SHP77 treated with DMSO at 0.1 percent for 48 hours (cell line): ENCODE measurements around the gene ENTPD8.
"Not testable (repeated sequence)": the region's sequence is repeated elsewhere in the genome, so short reads cannot be mapped to it uniquely, and the experiment has no call there.

ENCODE experiments used
- DNase-seq: peaks from one replicate; lab custom pipeline; 2025; lab: John Stamatoyannopoulos, UW

Gene ENTPD8

DNA sequence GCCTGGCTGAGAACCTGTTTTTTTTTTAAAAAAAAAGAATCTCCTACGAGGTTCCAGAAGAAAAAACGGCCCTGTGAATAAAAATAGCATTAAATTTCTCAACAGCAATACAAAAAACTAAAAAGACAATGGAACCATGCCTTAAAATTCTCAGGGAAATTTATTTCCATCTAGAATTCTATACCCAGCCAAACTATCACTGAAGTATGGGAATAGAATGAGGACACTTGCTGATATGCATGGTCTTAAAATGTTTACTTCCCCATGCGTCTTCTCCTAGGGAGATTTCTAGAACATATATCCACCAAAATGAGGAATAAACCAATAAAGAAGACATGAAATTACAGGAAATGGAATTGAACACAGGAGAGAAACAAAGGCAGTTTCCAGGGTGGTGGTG is 34.5 kb upstream of the ENTPD8 start:
- DNase-seq = no peak

DNA sequence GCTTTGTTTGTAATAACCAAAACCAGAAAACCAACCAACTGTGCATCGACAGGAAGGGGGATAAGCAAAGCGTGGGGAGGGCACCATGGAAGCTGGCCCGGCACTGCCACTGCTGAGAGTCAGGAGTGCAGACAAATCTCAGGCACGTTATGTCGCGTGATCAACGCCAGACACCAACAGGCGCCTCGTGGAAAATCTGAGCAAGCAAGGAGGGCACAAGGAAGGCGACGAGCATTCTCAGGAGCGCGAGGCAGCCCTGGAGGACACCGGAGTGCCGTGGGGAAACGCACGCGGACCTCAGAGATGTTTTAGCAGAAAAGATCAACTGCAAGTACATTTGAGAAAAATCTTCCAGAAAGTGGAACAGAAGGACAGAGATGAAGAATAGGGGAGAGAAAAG is 33.1 kb upstream of the ENTPD8 start:
- DNase-seq = no peak

DNA sequence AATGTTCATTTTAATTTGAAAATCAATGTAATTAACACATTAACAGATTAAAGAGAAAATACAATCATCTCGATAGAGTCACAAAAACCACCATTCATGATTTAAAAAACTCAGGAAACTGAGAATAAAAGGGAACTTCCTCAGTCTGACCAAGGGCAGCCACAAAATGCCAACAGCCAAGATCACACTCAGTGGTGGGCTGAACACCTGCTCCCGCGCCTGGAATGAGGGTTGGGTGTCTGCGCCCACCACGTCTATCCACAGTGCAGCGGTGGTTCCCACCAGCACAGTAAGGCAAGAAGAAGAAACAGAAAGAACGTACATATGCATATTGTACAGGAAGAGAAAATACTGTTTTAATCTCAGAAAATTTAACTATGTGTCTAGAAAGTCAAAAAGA is 29.6 kb upstream of the ENTPD8 start:
- no peak for DNase-seq

DNA sequence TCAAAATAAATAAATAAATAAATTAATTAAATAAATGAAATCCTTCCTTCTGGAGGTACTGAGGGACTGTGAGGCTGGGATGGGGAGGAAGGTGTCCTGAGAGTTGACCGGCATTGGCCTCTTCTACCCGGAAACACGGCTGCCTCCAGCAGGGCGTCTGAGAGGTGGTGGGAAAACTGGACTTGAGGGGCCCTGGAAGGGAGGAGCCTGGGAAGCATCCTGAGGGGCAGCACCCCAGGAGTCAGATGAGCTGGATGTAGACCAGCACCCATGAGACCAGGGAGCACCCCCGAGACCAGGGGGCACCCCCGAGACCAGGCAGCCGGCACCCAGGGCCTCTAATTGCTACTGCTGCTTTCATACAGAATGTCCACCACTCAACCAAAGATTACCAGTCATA is 26.7 kb upstream of the ENTPD8 start:
- no peak for DNase-seq

DNA sequence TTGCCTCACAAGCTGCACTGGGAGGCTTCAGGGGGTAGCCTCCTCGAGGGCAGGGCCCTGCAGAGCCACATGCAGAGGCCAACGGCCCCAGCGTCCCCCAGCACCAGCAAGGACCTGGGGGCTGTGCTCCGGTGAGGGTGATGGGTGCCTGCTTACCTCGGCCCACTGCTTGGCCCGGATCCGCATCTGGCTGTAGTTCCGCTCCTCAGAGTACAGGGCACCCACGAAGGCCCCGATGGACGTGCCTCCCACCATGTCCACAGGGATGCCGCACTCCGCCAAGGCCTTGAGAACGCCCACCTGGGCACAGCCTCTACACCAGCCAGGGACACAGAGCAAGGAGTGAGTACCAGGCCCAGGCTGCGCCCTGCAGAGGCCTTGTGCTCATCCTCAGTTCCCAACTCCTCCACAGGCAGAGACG is 26.0 kb upstream of the ENTPD8 start:
- no peak for DNase-seq

DNA sequence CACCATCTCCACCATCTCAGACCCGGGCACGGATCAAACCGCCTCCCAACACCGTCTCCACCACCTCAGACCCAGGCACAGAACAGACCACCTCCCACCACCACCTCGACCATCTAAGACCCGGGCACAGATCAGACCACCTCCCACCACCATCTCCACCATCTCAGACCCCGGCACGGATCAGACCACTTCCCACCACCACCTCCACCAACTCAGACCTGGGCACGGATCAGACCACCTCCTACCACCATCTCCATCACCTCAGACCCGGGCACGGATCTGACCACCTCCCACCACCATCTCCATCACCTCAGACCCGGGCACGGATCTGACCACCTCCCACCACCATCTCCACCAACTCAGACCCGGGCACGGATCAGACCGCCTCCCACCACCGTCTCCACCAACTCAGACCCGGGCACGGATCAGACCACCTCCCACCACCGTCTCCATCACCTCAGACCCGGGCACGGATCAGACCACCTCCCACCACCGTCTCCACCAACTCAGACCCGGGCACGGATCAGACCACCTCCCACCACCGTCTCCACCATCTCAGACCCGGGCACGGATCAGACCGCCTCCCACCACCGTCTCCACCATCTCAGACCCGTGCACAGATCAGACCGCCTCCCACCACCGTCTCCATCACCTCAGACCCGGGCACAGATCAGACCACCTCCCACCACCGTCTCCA is 25.4 kb upstream of the ENTPD8 start:
- not testable (repeated sequence) for DNase-seq

DNA sequence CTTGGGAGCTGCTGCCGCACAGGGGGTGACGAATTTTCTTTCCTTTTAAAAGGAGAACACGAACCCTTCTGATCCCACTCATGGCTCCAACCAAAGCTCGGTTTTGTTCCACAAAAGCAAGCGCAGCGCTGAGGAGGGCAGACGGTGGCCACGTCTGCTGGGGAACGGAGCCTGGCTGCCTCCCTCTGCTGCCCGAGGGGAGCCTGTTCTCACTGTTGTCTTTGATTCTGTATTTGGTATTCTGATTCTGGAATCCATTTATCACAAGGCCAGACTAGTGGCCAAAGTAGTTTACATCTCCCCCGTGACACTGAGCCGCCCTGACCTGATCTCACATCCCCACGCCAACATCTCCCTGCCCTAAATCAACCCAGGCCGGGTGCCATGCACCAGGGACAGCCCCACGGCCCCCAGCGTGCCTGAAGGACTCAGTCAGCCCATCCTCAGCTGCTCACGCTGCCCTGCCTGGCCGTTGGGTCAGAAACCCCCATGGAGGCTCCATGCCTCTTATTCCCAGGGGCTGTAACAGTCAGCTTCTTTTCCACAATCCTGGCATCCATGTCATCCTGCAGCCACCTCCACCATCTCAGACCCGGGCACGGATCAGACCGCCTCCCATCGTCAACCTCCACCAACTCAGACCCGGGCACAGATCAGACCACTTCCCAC is 24.7 kb upstream of the ENTPD8 start:
- DNase-seq = no peak

DNA sequence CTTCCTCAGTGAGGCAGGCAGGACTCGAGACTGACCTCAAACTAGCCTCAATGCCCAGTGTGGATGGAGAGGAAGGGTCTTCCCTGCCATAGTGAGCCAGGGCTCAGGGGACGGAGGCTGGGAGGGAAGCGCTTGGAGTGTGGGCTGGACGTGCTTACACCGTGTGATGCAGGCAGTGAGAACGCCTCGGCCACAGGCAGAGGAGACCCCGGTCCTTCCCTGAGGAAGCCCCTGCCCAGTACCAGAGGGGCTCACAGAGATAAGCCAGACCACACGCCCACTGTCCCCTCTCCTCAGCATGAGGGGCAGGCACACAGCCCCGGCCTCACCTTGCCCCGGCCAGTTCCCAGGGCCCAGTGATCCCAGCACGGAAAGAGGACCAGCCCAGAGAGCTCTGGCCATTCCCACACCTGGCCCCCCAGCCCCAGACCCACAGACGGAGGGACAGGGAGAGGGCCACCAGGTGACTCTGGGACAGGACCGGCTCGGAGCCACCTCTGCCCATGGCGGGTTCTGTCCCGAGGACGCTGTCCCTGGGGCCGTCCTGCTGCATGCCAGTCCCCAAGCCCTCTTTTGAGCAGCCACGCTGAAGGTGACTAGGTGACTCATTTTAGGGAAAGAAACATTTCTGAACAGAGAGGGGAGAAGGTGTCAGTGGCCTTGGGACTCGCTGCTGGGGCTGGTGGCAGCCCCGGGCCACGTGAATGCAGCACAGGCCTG is 24.0 kb upstream of the ENTPD8 start:
- DNase-seq = no peak

DNA sequence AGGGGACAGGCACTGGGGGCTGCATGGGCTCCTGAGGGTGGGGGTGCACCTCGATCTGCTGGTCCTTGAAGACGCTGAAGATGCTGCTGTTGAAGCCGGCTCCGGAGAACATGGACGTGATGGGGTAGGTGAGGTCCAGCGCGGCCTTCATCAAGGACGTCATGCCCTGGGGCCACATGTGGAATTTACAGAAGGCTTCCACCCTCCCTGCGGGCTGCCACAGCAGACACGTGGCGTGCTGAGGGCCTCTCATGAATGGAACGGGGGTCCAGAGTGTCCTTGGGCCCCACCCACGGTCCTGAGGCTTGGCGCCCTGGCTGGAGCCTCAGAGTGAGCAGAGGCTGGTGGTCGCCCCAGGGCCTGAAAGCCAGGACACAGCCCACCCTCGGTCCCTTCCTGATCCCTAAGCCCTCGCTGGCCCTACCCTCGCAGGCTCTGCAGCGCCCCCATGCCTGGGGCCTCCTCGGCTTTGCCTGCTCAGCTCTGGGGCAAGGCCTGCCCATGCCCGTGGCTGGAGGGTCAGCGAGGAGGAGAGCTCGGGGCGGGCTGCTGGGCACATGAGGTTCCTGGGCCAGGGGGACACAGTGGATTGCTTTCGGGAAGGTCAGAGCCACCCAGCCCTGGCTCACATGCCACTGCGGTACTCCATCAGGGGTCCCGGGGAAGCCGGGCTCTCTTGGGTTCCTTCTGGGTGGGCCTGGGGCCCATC is 23.3 kb upstream of the ENTPD8 start:
- DNase-seq = no peak

DNA sequence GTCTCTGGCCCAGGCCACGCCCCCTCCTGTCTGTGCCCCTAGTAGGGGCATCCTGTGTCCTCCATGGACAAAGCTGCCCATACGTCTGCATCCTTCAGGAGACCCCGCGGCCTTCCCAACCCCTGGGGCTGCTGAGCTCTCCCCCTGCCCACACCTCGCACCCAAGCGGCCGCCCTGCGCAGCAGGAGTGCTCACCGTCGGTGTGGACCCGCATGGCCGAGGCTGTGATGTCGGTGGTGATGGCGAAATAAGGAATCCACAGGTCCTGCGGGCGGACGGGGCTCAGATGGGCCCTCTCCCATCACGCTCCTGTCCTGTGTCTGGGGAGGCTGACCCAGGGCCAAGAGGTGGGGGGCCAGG is 22.8 kb upstream of the ENTPD8 start:
- DNase-seq = no peak

DNA sequence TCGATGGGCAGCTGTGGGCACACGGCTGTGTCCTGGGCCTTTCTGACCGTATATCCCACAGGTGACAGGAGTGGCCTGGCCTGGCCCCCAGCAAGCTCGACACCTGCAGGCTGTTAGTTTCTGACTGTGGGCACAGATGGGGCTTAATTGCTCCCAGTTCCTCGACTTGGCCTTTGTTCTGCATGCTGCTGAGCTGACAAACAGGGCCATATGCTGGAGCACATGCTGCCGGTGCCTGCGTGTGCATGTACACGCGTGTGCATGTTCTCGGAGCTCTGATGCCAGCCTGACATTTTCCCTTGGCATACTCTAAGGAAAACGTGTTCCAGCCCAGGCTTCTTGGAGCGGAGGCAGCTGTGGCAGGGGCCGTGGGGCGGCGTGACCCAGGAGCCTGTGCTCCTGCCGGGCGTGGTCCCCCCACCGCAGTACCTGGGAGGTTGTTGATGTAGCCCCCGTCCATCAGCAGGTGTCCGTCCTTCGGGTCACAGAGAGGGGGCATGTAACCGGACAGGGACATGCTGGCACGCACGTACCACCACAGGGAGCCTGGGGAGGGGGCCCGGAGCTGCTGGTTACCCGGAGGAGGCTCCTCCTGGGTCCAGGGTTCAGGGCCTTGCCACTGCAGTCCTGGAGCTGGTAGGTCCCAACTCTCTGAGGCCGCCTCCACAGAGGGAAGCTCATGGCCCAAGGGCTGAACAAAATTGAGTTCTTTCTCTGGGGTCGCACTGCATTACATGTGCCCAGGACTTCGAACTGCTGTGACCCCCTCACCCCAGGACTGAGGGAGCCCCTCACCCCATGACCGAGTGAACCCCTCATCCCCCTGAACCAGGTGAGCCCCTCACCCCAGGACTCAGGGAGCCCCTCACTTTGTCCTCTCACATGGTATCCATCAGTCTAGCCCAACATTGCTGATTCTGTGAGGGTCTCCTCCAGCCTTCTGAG is 22.1 kb upstream of the ENTPD8 start:
- no peak for DNase-seq

DNA sequence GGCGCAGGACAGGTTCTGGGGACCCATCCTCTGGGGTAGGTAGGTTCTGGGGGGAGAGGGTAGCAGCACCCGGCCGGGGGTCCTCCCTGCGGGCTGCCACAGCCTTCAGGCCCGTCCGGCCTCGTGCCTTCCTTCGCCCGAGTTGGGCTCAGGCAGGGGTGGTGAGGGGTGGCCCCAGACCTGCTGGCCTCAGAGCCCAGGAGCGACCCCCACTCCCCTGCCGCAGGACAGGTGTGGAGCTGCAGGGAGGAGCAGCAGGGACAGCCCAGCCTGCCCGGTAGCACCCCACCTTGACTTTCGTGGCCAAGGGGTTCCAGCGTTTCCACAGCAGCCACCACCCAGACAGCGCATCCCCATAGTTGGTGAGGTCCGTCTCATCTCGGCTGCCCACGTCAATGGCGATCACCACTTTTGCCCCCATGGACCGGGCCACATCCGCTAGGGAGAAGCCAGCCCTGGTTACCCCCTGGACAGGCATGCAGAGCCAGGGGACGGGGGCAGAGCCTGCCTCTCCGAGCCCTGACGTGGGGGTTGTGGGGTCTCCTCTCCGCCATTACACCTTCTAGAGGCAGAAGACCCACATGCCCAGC is 21.3 kb upstream of the ENTPD8 start:
- no peak for DNase-seq

DNA sequence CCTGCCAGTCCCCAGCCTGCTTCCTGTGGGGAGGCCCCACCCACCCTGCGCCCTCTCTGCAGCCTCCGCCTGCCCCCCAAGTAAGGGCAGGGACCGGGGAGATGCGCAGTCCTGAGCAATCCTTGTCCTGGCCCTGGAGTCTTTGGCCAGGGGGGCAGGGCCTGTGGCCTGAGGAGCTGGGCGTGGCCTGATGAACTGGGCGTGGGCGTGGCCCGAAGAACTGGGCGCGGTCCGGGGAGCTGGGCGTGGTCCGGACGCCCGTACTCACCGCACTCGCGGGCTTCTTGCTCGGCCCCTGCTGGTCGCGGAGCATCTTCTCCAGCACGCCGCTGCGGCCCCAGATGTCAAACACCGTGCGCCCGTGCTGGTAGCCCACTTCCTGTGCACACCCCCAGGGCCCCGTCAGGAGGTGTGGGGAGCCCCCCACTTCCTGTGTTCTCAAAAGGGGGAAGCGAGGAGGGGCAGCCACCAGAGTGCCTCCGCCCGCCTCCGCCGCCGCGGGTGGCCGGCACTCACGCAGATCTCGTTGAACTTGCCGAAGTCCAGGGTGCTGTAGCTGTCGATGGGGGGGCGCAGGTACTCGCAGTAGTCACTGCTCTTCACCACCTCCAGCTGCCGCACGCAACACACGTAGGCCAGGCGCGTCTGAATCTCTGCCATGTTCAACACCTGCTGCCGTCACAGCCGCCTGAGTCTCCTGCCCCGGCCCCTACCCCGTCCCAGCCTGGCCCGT is 20.7 kb upstream of the ENTPD8 start:
- DNase-seq = no peak

DNA sequence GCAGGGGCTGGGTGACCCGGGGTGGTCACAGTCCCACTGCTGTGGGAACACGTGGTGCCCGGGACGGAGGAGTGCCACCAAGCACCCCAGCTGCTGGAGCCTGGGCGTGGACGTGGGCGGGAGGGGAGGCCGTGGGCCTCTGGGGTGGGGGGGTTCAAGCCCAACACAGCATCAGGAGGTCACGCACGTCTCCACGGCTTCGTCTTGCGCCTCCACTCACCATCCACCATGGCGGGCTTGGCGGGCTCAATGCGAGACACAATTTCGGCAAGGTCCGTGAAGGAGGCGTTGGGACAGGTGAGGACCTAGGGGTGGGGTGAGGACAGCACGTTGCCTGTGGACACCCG is 20.1 kb upstream of the ENTPD8 start:
- no peak for DNase-seq

DNA sequence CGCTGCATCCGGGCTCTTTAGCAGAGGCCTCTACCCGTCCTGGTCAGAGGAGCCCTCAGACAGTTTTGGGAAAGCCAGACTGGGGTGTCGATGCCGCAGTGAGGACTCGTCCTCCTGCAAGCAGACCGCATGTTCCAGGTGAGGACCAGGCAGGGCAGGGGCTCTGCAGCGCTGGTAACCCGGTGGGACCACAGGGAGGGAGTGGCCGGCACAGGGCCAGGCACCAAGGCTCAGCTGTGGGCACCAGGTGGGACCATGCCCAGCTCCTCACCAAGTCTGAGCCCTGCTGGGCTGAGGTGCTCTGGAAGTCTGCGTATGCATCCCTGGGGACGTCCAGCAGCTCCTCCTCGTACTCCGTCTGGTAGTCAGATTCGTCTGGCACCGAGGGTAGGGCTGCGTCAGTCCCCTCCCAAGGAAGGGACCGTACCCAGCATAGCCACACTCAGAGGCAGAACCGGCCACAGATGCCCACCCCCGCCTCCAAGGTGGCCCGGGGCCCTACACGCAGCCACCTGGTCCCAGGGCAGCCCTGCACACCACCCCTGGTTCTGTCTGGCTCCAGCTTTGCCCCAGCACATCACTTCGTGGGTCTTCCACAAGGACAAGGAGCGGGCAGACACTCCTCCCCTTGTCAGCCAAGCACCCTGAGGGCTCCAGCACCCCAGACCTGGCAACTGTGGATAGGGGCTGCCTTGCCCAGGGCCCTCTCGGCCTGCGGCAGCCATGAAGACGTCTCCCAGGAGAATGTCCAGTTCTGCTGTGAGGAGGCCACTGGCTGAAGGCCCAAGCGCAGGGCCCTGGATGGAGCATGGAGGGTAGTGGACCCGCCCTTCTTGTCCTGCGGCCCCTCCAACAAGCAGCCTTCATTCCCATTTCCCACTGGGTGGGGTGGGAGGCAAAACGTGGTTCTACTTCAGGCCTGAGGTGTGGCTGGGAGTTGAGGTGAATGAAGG is 19.5 kb upstream of the ENTPD8 start:
- no peak for DNase-seq

DNA sequence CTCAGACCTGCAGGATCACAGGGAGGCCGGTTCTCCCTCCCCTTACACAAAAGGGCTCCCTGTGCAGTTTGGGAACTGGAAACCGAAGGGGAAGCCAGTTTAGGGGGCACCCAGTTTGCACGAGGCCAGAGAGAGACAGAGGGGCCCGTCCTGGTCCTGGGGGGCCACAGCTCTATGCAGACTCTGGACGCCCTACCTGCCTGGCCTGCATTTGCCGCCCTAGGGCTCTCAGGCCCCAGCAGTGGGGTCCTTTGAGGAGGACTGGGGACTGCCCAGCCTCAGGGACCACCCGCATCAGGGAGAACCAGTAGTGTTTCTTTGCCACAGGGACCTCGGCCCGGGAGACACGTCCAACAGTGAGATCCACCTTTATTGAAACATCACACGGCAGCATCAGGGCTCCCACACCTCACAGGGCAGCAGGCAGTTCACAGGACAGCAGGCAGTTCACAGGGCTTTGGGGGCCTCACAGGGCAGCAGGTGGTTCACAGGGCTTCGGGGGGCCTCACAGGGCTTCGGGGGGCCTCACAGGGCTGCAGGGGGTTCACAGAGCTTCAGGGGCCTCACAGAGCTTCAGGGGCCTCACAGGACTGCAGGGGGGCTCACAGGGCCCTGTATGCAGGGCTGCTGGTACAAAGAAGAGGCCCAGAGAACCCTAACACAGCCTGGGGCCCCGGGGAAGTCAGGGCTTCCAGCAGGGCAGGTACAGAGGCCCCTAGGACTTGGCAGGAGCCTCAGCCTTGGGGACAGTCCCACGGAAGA is 18.6 kb upstream of the ENTPD8 start:
- no peak for DNase-seq

DNA sequence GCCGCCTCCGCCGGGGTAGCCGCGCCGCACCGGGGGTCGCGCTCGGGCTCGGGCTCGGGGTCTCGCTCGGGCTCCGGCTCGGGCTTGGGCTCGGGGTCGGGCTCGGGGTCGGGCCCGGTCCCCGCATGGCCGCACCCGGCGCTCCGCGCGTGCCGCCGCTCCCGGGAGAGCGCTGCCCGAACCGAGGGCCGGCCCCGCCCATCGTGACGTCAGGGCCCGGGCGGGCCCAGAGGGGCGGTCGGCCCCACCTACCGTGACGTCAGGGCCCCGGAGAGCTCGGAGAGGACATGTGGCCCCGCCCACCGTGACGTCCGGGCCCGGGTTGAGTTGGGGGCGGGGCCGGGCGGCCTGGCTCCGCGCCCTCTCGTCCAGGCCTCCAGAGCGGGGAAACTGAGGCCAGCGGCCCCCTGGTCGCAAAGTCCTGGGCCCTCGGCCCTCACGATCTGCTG is 18.0 kb upstream of the ENTPD8 start, which contains the start of gene NSMF:
NSMF (minus strand) TSS at position 183 of the 449 bp plus-strand sequence. CDS start 232 bp downstream, outside the sequence.
- peak; percentile 58 for DNase-seq
